Measurements from ENCODE around the gene RNF10.

The RNF10 gene

DNA sequence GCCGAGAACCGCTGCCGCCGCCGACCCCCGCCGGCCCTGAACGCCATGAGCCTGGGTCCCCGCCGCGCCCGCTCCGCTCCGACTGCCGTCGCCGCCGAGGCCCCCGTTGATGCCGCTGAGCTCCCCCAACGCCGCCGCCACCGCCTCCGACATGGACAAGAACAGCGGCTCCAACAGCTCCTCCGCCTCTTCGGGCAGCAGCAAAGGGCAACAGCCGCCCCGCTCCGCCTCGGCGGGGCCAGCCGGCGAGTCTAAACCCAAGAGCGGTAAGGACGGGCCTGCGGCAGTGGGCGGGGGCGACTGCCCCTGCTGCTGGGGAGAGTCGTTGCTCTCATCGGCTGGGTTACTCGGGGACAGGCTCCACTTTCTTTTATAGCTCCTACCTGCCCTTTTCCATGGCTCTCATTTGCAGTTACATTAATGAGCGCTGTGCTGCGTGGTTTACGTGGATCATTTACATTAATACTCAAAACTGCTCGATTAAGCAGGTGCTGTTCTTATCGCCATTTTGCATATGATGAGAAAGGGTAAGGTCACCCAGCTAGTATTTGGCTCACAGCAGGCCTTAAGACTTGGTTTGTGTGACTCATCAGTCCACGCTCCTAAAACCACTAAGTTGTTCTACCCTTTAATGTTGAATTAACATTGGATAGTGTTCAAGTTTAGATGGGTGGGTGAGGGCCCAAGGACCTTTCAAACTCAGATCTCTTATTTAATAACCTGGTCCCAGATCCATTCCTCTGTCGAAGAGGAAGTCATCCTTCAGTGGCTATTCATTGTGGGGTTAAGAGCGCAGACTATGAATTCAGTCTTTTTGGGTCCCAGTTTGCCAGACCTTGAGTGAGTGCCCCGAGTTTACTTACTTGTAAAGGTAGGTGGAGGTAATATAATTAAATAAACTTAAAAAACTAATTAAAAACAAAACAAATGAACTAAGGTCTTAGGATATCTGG, 823 bp downstream of the RNF10 start:
- Histone ChIP-seq H3K4me3 (ENCODE audit: low read length) (peak overlapping the region; percentile 82), H3K27me3 (ENCODE audit: low read depth, low read length) (no peaks in the 10 kb centered on the region), H4K20me1 (ENCODE audit: insufficient read depth, low read length) (peaks cover 48% of the 10 kb centered on the region), H3K9ac (ENCODE audit: low read length) (peak overlapping the region; percentile 87), H3K27ac (ENCODE audit: low read length) (peak overlapping the region; percentile 38), H3K4me2 (ENCODE audit: low read length) (peak overlapping the region; percentile 66), H3K79me2 (ENCODE audit: low read length) (peaks cover 59% of the 10 kb centered on the region), H3K36me3 (replicated peaks; ENCODE audit: low read depth, low read length) (peaks cover 29% of the 10 kb centered on the region), H2AFZ (ENCODE audit: low read depth, low read length) (peak overlapping the region; percentile 58; the same call in 1 of the 2 replicates), H3K9me3 (ENCODE audit: insufficient read depth, low read length) (no peaks in the 10 kb centered on the region), H3K4me1 (ENCODE audit: low read length) (peaks cover 27% of the 10 kb centered on the region)
- TF ChIP-seq EZH2phosphoT487 (IDR thresholded peaks at IDR 0.05; ENCODE audit: low read depth) = no peak
- TF ChIP-seq, protein P1, sequence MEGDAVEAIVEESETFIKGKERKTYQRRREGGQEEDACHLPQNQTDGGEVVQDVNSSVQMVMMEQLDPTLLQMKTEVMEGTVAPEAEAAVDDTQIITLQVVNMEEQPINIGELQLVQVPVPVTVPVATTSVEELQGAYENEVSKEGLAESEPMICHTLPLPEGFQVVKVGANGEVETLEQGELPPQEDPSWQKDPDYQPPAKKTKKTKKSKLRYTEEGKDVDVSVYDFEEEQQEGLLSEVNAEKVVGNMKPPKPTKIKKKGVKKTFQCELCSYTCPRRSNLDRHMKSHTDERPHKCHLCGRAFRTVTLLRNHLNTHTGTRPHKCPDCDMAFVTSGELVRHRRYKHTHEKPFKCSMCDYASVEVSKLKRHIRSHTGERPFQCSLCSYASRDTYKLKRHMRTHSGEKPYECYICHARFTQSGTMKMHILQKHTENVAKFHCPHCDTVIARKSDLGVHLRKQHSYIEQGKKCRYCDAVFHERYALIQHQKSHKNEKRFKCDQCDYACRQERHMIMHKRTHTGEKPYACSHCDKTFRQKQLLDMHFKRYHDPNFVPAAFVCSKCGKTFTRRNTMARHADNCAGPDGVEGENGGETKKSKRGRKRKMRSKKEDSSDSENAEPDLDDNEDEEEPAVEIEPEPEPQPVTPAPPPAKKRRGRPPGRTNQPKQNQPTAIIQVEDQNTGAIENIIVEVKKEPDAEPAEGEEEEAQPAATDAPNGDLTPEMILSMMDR (IDR thresholded peaks at IDR 0.05; ENCODE audit: low read depth, low read length) = no peak

DNA sequence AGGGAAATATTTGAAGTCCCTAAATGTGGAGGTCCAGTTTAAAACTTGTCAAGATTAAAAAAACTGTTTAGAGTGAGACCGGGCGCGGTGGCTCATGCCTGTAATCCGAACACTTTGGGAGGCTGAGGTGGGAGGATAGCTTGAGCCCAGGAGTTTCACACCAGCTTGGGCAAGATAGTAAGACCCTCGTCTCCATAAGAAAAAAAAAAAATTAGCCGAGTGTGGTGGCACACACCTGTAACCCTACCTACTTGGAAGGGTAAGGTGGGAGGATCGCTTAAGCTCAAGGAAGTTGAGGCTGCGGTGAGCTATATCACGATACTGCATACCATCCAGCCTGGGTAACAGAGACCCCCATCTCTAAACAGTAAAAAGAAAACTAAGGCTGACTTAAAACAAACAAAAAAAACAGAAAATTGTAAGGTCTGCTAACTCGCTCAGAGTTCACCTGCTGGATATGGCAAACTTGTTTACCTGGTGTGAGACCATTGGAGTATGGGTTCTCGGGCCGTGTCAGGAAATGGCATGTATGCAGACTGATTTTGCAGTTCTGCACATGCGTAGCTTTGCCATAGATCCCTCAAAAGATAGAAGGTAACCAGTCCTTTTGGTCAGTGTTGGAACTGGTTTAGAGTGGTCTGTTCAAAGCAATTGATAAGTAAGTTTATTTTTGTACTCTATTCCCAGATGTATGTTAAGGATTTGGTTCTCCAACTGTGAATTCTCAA, 2.1 kb downstream of the RNF10 start:
- H3K9me3 ChIP-seq (ENCODE audit: insufficient read depth, low read length) = no peaks in the 10 kb centered on the region
- peaks cover 25% of the 10 kb centered on the region for H3K4me1 ChIP-seq (ENCODE audit: low read length)
- H3K9ac ChIP-seq (ENCODE audit: low read length) = peak overlapping the region; percentile 87; the same call in 1 of the 2 replicates
- peaks cover 71% of the 10 kb centered on the region for H3K79me2 ChIP-seq (ENCODE audit: low read length)
- H3K27ac ChIP-seq (ENCODE audit: low read length) = no peak overlapping the region
- no peaks in the 10 kb centered on the region for H3K27me3 ChIP-seq (ENCODE audit: low read depth, low read length)
- H3K36me3 ChIP-seq (replicated peaks; ENCODE audit: low read depth, low read length) = peaks cover 37% of the 10 kb centered on the region
- H2AFZ ChIP-seq (ENCODE audit: low read depth, low read length) = no peak overlapping the region
- peak overlapping the region; percentile 66 for H3K4me2 ChIP-seq (ENCODE audit: low read length)
- H3K4me3 ChIP-seq (ENCODE audit: low read length) = peak overlapping the region; percentile 82
- H4K20me1 ChIP-seq (ENCODE audit: insufficient read depth, low read length) = peaks cover 53% of the 10 kb centered on the region
- TF ChIP-seq, protein P1 (IDR thresholded peaks at IDR 0.05; ENCODE audit: low read depth, low read length) = no peak
- no peak for TF ChIP-seq EZH2phosphoT487 (IDR thresholded peaks at IDR 0.05; ENCODE audit: low read depth)

DNA sequence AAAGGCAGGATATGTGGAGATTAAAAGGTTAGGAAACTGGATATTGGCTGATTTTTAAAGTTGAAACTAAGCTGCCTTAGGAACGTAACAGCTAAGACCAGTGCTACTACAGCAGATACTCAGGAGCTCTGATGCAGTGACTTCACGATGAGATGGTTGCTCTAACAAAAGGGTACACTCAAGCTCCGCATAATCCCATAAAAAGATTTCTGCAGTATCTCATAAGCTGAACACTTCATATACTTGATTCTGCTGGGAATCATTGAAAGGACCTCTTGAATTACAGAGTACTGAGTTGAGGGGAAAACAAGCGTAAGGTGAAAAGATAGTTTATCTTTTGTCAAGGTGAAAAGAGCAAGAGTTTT, 3.7 kb downstream of the RNF10 start:
- Histone ChIP-seq H2AFZ (ENCODE audit: low read depth, low read length) (no peak overlapping the region), H3K36me3 (replicated peaks; ENCODE audit: low read depth, low read length) (peaks cover 40% of the 10 kb centered on the region), H3K9me3 (ENCODE audit: insufficient read depth, low read length) (no peaks in the 10 kb centered on the region), H3K27me3 (ENCODE audit: low read depth, low read length) (no peaks in the 10 kb centered on the region), H3K4me1 (ENCODE audit: low read length) (peaks cover 21% of the 10 kb centered on the region), H3K79me2 (ENCODE audit: low read length) (peaks cover 87% of the 10 kb centered on the region), H4K20me1 (ENCODE audit: insufficient read depth, low read length) (peaks cover 62% of the 10 kb centered on the region), H3K27ac (ENCODE audit: low read length) (no peak overlapping the region), H3K4me3 (ENCODE audit: low read length) (no peak overlapping the region), H3K4me2 (ENCODE audit: low read length) (no peak overlapping the region), H3K9ac (ENCODE audit: low read length) (no peak overlapping the region)
- TF ChIP-seq, protein P1 (IDR thresholded peaks at IDR 0.05; ENCODE audit: low read depth, low read length) = no peak
- no peak for TF ChIP-seq EZH2phosphoT487 (IDR thresholded peaks at IDR 0.05; ENCODE audit: low read depth)
